Uterus (tissue), 2 donors: ENCODE results near the gene ONECUT1.

ENCODE experiments used
- POLR2A ChIP-seq, 2 donors: fragments of 450-650 bp; IDR thresholded peaks; one replicate each; pipeline ENCODE4 v1.6.1; 2016; ENCODE audit warnings: antibody characterized with exemption in 2 of 2, mild to moderate bottlenecking in 1 of 2, moderate library complexity in 1 of 2
- TF ChIP-seq, protein P1 (sequence below), 4 experiments: fragments of 200-600 bp in 2 of 4; fragments of 450-650 bp in 2 of 4; sonication (generic) in 2 of 4; IDR thresholded peaks; one replicate each; pipeline ENCODE4 v1.5.1; 2016 to 2019; ENCODE audit warnings: antibody characterized with exemption in 4 of 4, mild to moderate bottlenecking in 2 of 4, moderate library complexity in 1 of 4

DNA sequence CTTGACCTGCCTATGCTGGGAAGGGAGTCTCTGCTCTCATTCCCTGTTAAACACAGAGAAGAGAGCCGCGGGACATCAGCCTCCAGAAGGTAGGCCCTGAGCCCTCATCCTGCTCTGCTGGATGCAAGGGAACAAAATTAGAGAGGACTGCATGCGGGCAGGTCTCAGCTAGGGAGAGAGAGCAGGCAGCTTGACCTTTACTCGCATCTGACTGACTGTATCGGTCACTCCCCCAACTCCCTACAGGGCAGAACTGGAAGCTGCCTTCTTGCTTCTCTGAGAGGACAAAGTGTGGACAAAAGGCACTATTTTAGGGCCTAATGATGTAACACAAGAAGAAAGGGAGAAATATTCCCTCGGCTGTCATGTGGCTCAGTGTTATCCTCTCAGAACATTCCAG is 72.2 kb downstream of the ONECUT1 start:
- TF ChIP-seq, protein P1, sequence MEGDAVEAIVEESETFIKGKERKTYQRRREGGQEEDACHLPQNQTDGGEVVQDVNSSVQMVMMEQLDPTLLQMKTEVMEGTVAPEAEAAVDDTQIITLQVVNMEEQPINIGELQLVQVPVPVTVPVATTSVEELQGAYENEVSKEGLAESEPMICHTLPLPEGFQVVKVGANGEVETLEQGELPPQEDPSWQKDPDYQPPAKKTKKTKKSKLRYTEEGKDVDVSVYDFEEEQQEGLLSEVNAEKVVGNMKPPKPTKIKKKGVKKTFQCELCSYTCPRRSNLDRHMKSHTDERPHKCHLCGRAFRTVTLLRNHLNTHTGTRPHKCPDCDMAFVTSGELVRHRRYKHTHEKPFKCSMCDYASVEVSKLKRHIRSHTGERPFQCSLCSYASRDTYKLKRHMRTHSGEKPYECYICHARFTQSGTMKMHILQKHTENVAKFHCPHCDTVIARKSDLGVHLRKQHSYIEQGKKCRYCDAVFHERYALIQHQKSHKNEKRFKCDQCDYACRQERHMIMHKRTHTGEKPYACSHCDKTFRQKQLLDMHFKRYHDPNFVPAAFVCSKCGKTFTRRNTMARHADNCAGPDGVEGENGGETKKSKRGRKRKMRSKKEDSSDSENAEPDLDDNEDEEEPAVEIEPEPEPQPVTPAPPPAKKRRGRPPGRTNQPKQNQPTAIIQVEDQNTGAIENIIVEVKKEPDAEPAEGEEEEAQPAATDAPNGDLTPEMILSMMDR (IDR thresholded peaks at IDR 0.05): no peak
- no peak for TF ChIP-seq POLR2A (IDR thresholded peaks at IDR 0.05)
